ELF-1 (cell line): ENCODE results near the gene TOMM5.
"Not testable (repeated sequence)": the region's sequence is repeated elsewhere in the genome, so short reads cannot be mapped to it uniquely, and the experiment has no call there.

Source experiments
- DNase-seq: peaks from one replicate; pipeline ENCODE4 v3.0.0-alpha.2; 2016; ENCODE audit warnings: low read depth, low spot score

The TOMM5 gene

GRCh38 chr9:37611961-37612360, 19.6 kb upstream of the TOMM5 start:
- DNase-seq, result no peak

DNA sequence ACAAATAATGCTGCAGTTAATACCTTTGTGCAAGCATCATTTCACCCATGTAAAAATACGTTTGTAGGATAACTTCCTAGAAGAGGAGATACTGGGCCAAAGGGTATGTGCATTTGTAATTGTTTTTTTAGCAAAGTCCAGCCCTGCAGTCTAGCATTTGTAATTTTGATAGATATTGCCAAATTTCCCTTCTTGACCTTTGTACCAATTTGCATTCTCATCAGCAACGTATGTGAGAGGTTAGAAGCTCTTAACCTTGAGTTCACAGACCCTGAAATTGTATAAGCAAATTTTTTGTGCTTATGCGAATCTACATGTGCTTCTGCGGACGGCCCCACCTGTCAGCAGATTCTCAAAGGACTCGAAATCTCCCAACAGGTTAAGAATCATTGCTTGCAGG, 18.6 kb upstream of the TOMM5 start:
- DNase-seq, result no peak

- no peak for DNase-seq
Observed at GRCh38 chr9:37609735-37610397, 17.5 kb upstream of the TOMM5 start.

- no peak for DNase-seq
Observed at GRCh38 chr9:37608250-37608649, 15.9 kb upstream of the TOMM5 start.

GRCh38 chr9:37604296-37604695, 11.9 kb upstream of the TOMM5 start:
- DNase-seq, result no peak

GRCh38 chr9:37602817-37603216, 10.4 kb upstream of the TOMM5 start:
- DNase-seq, result no peak

GRCh38 chr9:37602061-37602460, 9.7 kb upstream of the TOMM5 start:
- DNase-seq, result not testable (repeated sequence)

DNA sequence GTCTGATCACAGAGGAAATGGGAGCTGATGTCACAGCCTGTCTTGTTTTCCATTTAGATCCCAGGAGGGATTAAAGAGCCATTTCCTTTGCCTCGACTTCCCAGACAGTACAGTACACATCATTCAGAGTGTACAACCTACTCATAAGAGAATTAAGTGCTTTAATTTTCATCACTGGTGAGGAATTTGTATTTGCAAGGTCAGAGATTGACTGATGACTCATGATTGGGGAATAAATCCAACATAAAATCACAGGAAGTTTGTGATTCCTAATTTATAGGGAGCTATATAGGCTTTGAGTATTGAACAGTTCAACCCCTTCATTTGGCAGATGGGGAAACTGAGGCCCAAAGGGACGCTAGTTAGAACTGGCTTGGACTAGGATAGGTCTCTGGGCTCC, 4.1 kb upstream of the TOMM5 start:
- no peak for DNase-seq

GRCh38 chr9:37593883-37594448, 1.6 kb upstream of the TOMM5 start:
- no peak for DNase-seq

DNA sequence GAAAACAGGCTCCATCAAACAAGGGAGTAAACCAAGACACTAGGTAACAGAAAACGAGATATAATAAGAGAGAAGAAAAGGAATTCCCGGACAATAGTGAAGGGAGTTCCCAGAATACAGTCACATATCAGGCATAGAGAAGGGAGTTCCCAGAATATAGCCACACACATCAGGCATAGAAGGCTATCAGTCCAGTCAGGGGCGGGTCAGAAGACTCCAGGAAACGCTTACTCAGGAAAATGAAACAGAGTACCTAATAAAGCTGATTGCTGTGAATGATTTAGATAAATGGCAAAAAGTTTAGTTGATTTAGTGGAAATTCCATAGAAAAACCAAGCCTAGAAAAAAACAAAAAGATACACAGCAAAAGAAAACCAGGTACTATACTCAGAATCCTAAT, 4.9 kb downstream of the TOMM5 start:
- no peak for DNase-seq

DNA sequence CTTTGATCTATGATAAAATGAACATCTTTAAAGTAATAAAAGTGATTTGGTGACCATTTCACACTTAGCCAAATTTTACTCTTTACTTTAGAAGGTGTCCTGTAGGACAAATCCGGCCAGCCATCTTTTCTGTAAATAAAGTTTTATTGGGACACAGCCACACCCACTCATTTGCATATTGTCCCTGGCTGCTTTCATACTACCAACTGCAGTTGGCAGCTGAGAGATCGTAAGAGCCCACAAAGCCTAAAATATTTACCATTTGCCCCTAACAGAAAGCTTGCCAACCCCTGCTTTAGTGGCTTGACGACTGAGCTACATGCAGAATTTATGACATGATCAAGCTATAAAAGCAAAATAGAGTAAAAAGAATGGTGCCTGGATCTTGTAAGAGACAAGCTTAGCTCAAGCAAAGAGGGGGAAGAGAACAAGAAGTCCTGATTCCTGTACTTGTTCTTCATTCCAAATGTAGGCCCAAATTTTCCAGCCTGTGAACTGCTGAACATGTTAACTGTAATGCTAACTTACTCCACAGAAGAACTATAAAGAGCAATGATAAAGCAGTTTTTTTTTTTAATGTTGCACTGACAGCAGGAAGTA, 8.8 kb downstream of the TOMM5 start:
- no peak for DNase-seq

DNA sequence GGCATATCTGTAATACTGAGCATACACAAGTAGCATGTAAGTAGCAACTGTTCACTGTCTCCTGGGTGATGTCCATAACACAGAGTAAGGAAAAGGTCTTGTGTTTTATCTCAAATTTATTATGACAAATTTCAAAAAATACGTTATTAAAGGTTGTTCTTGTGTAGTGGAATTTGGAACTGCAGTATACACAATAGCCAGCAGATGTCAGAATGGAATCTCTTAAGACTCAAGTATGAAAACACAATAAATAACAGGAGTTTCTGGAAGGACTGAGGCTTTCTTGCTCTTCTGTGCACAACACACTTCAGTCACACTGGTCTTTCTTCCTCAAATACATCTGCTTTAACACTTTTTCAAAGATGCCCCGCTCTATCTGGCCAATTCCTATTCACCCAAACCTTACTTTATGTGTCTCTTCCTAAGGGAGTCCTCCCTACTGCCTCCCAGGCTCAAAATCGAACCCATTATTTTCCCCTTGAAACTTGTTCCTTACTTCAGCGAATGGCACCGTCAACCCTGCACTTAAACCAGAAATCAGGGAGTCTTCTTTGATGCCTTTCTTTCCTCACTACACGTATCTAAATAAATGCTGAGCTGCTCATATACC, 9.7 kb downstream of the TOMM5 start:
- DNase-seq, result no peak

DNA sequence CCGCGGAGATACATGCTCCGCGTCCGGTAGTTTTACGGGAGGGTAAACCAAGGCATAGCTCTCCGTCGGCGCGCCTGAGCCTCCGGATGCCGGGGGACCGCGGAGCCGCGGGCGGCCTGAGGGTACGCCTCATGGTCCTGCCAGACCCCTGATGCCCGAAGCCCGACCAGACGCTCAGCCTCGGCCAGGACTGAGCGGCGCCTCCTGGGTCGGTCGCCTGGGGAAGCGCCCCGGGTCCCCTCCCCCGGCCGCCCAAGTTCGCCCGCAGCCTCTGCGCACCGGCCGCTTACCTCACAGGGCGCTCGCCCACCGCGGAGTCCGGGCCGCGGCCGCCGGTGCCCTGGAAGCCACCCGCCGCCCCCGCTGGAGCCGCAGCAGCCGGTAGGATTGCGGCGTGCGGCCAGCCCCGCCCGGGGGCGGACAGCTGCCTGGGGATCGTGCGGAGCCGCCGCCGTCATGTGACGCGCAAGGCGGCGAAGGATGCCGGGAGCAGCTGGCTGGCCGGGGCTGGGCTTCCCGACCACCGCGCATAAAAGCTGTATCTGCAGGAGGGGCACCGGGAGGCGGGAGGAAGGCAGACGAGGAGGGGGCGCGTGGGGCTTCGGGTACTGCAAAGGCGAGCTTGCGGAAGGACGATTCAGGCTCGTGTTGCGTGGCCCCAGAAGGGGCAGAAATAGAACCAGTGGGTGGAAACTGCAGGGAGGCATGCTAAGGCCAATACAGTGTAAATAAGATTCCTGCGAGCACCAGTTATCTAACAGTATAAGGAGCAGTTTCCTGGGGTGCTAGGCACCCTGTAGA, 16.3 kb downstream of the TOMM5 start, which contains the start of gene FBXO10:
Gene FBXO10, minus strand, starts transcription at position 460 of the 801 bp plus-strand sequence. CDS start 34,612 bp downstream, outside the sequence.
- peak; percentile 85 for DNase-seq

GRCh38 chr9:37575511-37575914, 16.9 kb downstream of the TOMM5 start:
- DNase-seq, result no peak

- DNase-seq, result no peak
Observed at GRCh38 chr9:37575001-37575400, 17.4 kb downstream of the TOMM5 start.

- peak; percentile 71 for DNase-seq
Observed at GRCh38 chr9:37574241-37574721, 18.1 kb downstream of the TOMM5 start.

DNA sequence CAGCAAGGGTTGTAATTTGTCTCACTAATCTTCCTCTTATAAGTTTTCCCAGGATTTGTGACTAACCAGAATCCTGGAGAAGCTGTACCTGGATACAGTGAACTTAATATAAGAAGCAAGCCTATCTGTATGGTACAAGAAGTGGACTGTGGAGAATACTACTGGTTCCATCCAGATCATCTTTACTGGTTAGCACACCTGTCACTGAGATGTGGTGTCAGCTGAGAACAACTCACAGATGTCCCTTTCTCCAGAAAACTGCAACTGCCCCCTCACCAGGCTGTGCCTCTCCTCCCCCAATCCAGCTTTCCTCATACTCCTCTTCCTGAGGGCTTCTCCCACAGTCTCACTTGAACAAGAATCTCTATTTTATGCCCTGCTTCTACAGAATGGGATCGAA, 21.1 kb downstream of the TOMM5 start:
- no peak for DNase-seq

DNA sequence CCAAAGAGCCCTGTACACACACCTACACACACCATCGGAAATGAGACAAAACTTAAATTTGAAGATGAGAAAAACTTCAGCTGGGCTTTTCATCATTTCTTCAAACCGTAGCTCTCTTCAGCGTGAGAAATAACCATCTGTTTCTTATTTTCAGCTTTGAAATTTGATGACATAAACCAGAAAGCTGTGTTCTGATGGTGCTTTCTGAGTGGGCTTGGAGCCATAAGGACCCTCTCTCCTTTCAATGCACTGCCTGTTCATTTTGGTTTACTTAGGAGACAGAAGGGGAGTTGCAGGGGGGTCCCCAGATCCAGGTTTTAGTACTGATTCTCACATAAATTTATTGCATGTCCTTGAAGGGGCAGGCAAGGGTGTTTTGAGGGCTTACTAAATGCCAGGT, 25.7 kb downstream of the TOMM5 start:
- DNase-seq, result no peak

DNA sequence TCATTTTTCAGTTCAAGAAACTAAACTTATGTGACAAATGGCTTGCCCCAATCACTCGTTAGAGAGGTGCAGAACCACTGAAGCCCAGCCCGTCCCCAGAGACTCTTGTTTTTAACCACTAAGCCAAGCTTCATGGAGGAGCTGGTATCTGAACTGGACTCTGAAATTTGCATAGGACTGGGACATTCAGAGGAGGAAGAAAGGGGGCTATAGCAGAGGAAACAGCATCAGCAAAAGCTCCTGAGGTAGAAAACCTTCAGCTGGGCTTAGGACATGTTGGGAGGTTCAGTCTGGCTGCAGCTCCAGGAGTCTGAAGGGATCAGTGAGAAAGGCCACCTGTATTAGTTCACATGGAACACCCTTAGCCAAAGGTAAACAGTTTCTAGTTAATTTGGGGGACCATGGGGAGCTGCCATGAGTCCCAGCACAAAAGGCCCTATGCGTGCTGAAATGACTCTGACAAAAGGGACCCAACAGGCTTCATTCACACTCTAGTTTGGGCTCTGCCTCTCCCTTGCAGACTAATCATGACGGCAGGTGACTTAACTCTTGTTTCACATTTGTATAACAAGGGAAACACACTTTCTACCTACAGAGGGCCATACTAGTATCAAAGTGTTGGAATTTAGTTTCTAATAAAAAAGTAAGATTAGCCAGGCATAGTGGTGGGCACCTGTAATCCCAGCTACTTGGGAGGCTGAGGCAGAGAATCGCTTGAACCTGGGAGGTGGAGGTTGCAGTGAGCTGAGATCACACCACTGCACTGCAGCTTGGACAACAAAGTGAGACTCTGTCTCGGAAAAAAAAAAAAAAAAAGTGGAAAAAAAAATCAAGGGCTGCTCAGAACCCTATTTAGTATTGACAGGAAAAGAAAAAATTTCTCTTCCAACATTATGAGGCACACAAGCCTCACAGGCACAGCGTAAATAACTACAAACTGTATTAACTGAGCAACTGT, 26.5 kb downstream of the TOMM5 start:
- DNase-seq, result no peak

DNA sequence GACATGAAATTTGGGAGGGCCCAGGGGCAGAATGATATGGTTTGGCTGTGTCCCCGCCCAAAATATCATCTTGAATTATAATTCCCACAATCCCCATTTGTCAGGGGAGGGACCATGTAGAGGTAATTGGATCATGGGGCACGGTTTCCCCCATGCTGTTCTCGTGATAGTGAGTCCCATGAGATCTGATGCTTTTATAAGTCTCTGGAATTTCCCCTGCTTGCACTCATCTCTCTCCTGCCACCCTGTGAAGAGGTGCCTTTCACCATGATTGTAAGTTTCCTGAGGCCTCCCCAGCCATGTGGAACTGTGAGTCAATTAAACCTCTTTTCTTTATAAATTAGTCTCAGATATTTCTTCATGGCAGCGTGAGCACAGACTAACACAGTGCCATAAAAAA, 27.5 kb downstream of the TOMM5 start:
- DNase-seq, result no peak
